Astrocyte (in vitro differentiated cells and primary cell): ENCODE results near the gene IVNS1ABP. TPM values are rescaled to one million over a fixed set of nuclear protein-coding genes. Genes with fewer than 3 reads are reported as not detected.

Experiments
- DNase-seq: peaks from one replicate; pipeline ENCODE4 v3.0.0-alpha.2; 2010; ENCODE audit warnings: low read depth
- FAIRE-seq: peaks from 2 replicates; lab custom pipeline; 2011; peaks lifted over from hg19 to GRCh38; lab: Jason Lieb, UNC
- H2AFZ ChIP-seq: 2 replicates; pipeline ENCODE4 v1.6.0; 2012; ENCODE audit warnings: low read depth, low read length, inconsistent platforms
- H3K27ac ChIP-seq: 2 replicates; pipeline ENCODE4 v1.5.1; 2011; ENCODE audit warnings: low read depth, low read length, inconsistent platforms
- H3K27me3 ChIP-seq: 2 replicates; pipeline ENCODE4 v1.6.0; 2011; ENCODE audit warnings: low read length, inconsistent platforms; ENCODE audit not compliant: insufficient read depth
- H3K36me3 ChIP-seq: 2 replicates; pipeline ENCODE4 v1.5.1; 2011; ENCODE audit warnings: low read length, inconsistent platforms; ENCODE audit not compliant: insufficient read depth
- H3K4me1 ChIP-seq: 2 replicates; pipeline ENCODE4 v1.5.1; 2011; ENCODE audit warnings: low read length, inconsistent platforms; ENCODE audit not compliant: insufficient read depth
- H3K4me2 ChIP-seq: 2 replicates; pipeline ENCODE4 v1.6.0; 2012; ENCODE audit warnings: low read length, inconsistent platforms
- H3K4me3 ChIP-seq: 2 replicates; pipeline ENCODE4 v1.5.1; 2011; ENCODE audit warnings: low read depth, mild to moderate bottlenecking, low read length, inconsistent platforms; ENCODE audit not compliant: insufficient read depth
- H3K79me2 ChIP-seq: 2 replicates; pipeline ENCODE4 v1.6.0; 2012; ENCODE audit warnings: mild to moderate bottlenecking, low read length, inconsistent platforms; ENCODE audit not compliant: insufficient read depth
- H3K9ac ChIP-seq: 2 replicates; pipeline ENCODE4 v1.6.0; 2012; ENCODE audit warnings: mild to moderate bottlenecking, low read length, inconsistent platforms
- H3K9me3 ChIP-seq: 2 replicates; pipeline ENCODE4 v1.5.1; 2012; ENCODE audit warnings: low read depth, mild to moderate bottlenecking, low read length, inconsistent platforms; ENCODE audit not compliant: insufficient read depth
- H4K20me1 ChIP-seq: 2 replicates; pipeline ENCODE4 v1.6.0; 2012; ENCODE audit warnings: low read length, inconsistent platforms; ENCODE audit not compliant: insufficient read depth
- H3K27ac Mint-ChIP-seq: one replicate; pipeline ENCODE4 v1.8.0; 2021; ENCODE audit warnings: mild to moderate bottlenecking, mixed read lengths; ENCODE audit not compliant: unreplicated experiment
- H3K27me3 Mint-ChIP-seq: one replicate; pipeline ENCODE4 v1.8.0; 2021; ENCODE audit warnings: low read depth, mixed read lengths; ENCODE audit not compliant: unreplicated experiment
- H3K36me3 Mint-ChIP-seq: one replicate; pipeline ENCODE4 v1.8.0; 2021; ENCODE audit warnings: low read depth, mixed read lengths; ENCODE audit not compliant: unreplicated experiment
- H3K4me1 Mint-ChIP-seq: one replicate; pipeline ENCODE4 v1.8.0; 2021; ENCODE audit warnings: low read depth, mixed read lengths; ENCODE audit not compliant: unreplicated experiment
- H3K4me3 Mint-ChIP-seq: one replicate; pipeline ENCODE4 v1.8.0; 2021; ENCODE audit warnings: mild to moderate bottlenecking, moderate library complexity, mixed read lengths; ENCODE audit not compliant: unreplicated experiment
- H3K9me3 Mint-ChIP-seq: one replicate; pipeline ENCODE4 v1.8.0; 2021; ENCODE audit warnings: mild to moderate bottlenecking, mixed read lengths; ENCODE audit not compliant: unreplicated experiment
- CTCF ChIP-seq: IDR thresholded peaks from 2 replicates; pipeline ENCODE4 v1.5.1; 2011; ENCODE audit warnings: low read depth, mild to moderate bottlenecking, inconsistent platforms, low read length, moderate library complexity; ENCODE audit not compliant: insufficient read depth
- EZH2 ChIP-seq: IDR thresholded peaks from 2 replicates; pipeline ENCODE4 v1.6.1; 2012; ENCODE audit warnings: mild to moderate bottlenecking, low read length, inconsistent platforms; ENCODE audit not compliant: insufficient read depth
- total RNA-seq: library from RNA; stranded (reverse); gene quantifications from 2 replicates; pipeline ENCODE4 v1.2.1, GENCODE V29; 2021

Gene IVNS1ABP
- total RNA-seq, 1 donor from 2014 or later, result 107 TPM

GRCh38 chr1:185284116-185284515, 32.9 kb downstream of the IVNS1ABP start:
- Histone ChIP-seq H3K9ac (no peak overlapping the region), H3K4me1 (no peaks in the 10 kb centered on the region), H3K79me2 (no peaks in the 10 kb centered on the region), H3K27ac (no peak overlapping the region), H3K27me3 (no peaks in the 10 kb centered on the region), H4K20me1 (no peaks in the 10 kb centered on the region), H3K36me3 (no peaks in the 10 kb centered on the region), H2AFZ (no peak overlapping the region), H3K9me3 (no peaks in the 10 kb centered on the region), H3K4me3 (no peak overlapping the region), H3K4me2 (no peak overlapping the region)
- Mint-ChIP-seq H3K36me3 (peaks cover 10% of the 10 kb centered on the region), H3K27me3 (no peaks in the 10 kb centered on the region), H3K9me3 (no peaks in the 10 kb centered on the region), H3K27ac (no peak overlapping the region), H3K4me3 (no peak overlapping the region), H3K4me1 (peaks cover 15% of the 10 kb centered on the region)
- TF ChIP-seq CTCF (no peak), EZH2 (no peak)
- DNase-seq, result no peak
- no peak for FAIRE-seq

- H4K20me1 ChIP-seq, result no peaks in the 10 kb centered on the region
- FAIRE-seq (no peak), DNase-seq (no peak)
- Mint-ChIP-seq H3K36me3 (peaks cover 12% of the 10 kb centered on the region), H3K27me3 (no peaks in the 10 kb centered on the region), H3K27ac (no peak overlapping the region), H3K9me3 (no peaks in the 10 kb centered on the region), H3K4me3 (no peak overlapping the region), H3K4me1 (peaks cover 15% of the 10 kb centered on the region)
- H3K4me2 ChIP-seq, result no peak overlapping the region
- no peaks in the 10 kb centered on the region for H3K4me1 ChIP-seq
- H3K9me3 ChIP-seq, result no peaks in the 10 kb centered on the region
- no peak overlapping the region for H3K9ac ChIP-seq
- no peak overlapping the region for H3K4me3 ChIP-seq
- H2AFZ ChIP-seq, result no peak overlapping the region
- no peaks in the 10 kb centered on the region for H3K79me2 ChIP-seq
- H3K27me3 ChIP-seq, result no peaks in the 10 kb centered on the region
- no peak overlapping the region for H3K27ac ChIP-seq
- no peaks in the 10 kb centered on the region for H3K36me3 ChIP-seq
- TF ChIP-seq CTCF, result no peak
- TF ChIP-seq EZH2, result no peak
Measured at GRCh38 chr1:185281245-185281644, 35.8 kb downstream of the IVNS1ABP start.

GRCh38 chr1:185280589-185280988, 36.5 kb downstream of the IVNS1ABP start:
- no peak overlapping the region for H2AFZ ChIP-seq
- TF ChIP-seq EZH2 (no peak), CTCF (no peak)
- Mint-ChIP-seq H3K27ac (no peak overlapping the region), H3K36me3 (peaks cover 12% of the 10 kb centered on the region), H3K9me3 (no peaks in the 10 kb centered on the region), H3K4me3 (no peak overlapping the region), H3K27me3 (no peaks in the 10 kb centered on the region), H3K4me1 (peaks cover 14% of the 10 kb centered on the region)
- no peaks in the 10 kb centered on the region for H4K20me1 ChIP-seq
- H3K9me3 ChIP-seq, result no peaks in the 10 kb centered on the region
- no peak overlapping the region for H3K27ac ChIP-seq
- H3K4me2 ChIP-seq, result no peak overlapping the region
- no peaks in the 10 kb centered on the region for H3K27me3 ChIP-seq
- no peaks in the 10 kb centered on the region for H3K36me3 ChIP-seq
- DNase-seq (no peak), FAIRE-seq (no peak)
- H3K4me3 ChIP-seq, result no peak overlapping the region
- no peaks in the 10 kb centered on the region for H3K4me1 ChIP-seq
- no peak overlapping the region for H3K9ac ChIP-seq
- H3K79me2 ChIP-seq, result no peaks in the 10 kb centered on the region
